ENCODE results near the gene CALHM3.
A peak's percentile ranks its signal among the peaks of the same experiment; 100 is the strongest.

The CALHM3 gene

GRCh38 chr10:103441611-103442010 lies 37.4 kb downstream of the CALHM3 start:
- Histone ChIP-seq H3K27ac (ENCODE audit: insufficient read depth, low read length, poor library complexity, severe bottlenecking) (no peak overlapping the region), H3K4me1 (ENCODE audit: control insufficient read depth, insufficient read depth, low read length, poor library complexity, severe bottlenecking) (peaks cover 4% of the 10 kb centered on the region), H3K36me3 (ENCODE audit: control insufficient read depth, insufficient read depth, low read length) (peaks cover 82% of the 10 kb centered on the region), H3K4me3 (ENCODE audit: insufficient read depth, low read depth, low read length, poor library complexity, severe bottlenecking) (no peak overlapping the region), H3K9me3 (ENCODE audit: control insufficient read depth, low read length) (no peaks in the 10 kb centered on the region), H3K27me3 (replicated peaks; ENCODE audit: control insufficient read depth, insufficient read depth, low read length, poor library complexity, severe bottlenecking) (no peaks in the 10 kb centered on the region)
- no peak for DNase-seq

- H3K4me1 ChIP-seq (ENCODE audit: control insufficient read depth, insufficient read depth, low read length, poor library complexity, severe bottlenecking) = peaks cover 2% of the 10 kb centered on the region
- no peak overlapping the region for H3K27ac ChIP-seq (ENCODE audit: insufficient read depth, low read length, poor library complexity, severe bottlenecking)
- H3K4me3 ChIP-seq (ENCODE audit: insufficient read depth, low read depth, low read length, poor library complexity, severe bottlenecking) = no peak overlapping the region
- H3K36me3 ChIP-seq (ENCODE audit: control insufficient read depth, insufficient read depth, low read length) = peaks cover 82% of the 10 kb centered on the region
- H3K27me3 ChIP-seq (replicated peaks; ENCODE audit: control insufficient read depth, insufficient read depth, low read length, poor library complexity, severe bottlenecking) = no peaks in the 10 kb centered on the region
- DNase-seq = no peak
- H3K9me3 ChIP-seq (ENCODE audit: control insufficient read depth, low read length) = no peaks in the 10 kb centered on the region
These were observed 37.8 kb downstream of the CALHM3 start for GRCh38 chr10:103441206-103441605.

GRCh38 chr10:103440416-103440815 lies 38.6 kb downstream of the CALHM3 start:
- peaks cover 78% of the 10 kb centered on the region for H3K36me3 ChIP-seq (ENCODE audit: control insufficient read depth, insufficient read depth, low read length)
- no peak for DNase-seq

GRCh38 chr10:103439776-103440175 lies 39.3 kb downstream of the CALHM3 start:
- Histone ChIP-seq H3K9me3 (ENCODE audit: control insufficient read depth, low read length) (no peaks in the 10 kb centered on the region), H3K36me3 (ENCODE audit: control insufficient read depth, insufficient read depth, low read length) (peaks cover 76% of the 10 kb centered on the region), H3K4me1 (ENCODE audit: control insufficient read depth, insufficient read depth, low read length, poor library complexity, severe bottlenecking) (no peaks in the 10 kb centered on the region), H3K27ac (ENCODE audit: insufficient read depth, low read length, poor library complexity, severe bottlenecking) (no peak overlapping the region), H3K4me3 (ENCODE audit: insufficient read depth, low read depth, low read length, poor library complexity, severe bottlenecking) (no peak overlapping the region), H3K27me3 (replicated peaks; ENCODE audit: control insufficient read depth, insufficient read depth, low read length, poor library complexity, severe bottlenecking) (no peaks in the 10 kb centered on the region)
- no peak for DNase-seq

More at GRCh38 chr10:103440416-103440815, 38.6 kb downstream of the CALHM3 start:
- Histone ChIP-seq H3K4me1 (ENCODE audit: control insufficient read depth, insufficient read depth, low read length, poor library complexity, severe bottlenecking) (peaks cover 2% of the 10 kb centered on the region), H3K9me3 (ENCODE audit: control insufficient read depth, low read length) (no peaks in the 10 kb centered on the region), H3K4me3 (ENCODE audit: insufficient read depth, low read depth, low read length, poor library complexity, severe bottlenecking) (no peak overlapping the region), H3K27me3 (replicated peaks; ENCODE audit: control insufficient read depth, insufficient read depth, low read length, poor library complexity, severe bottlenecking) (no peaks in the 10 kb centered on the region), H3K27ac (ENCODE audit: insufficient read depth, low read length, poor library complexity, severe bottlenecking) (no peak overlapping the region)

GRCh38 chr10:103433858-103434257 lies 45.2 kb downstream of the CALHM3 start:
- peaks cover 13% of the 10 kb centered on the region for H3K4me1 ChIP-seq (ENCODE audit: control insufficient read depth, insufficient read depth, low read length, poor library complexity, severe bottlenecking)
- H3K36me3 ChIP-seq (ENCODE audit: control insufficient read depth, insufficient read depth, low read length) = peaks cover 40% of the 10 kb centered on the region
- DNase-seq = no peak
- H3K9me3 ChIP-seq (ENCODE audit: control insufficient read depth, low read length) = no peaks in the 10 kb centered on the region
- H3K27ac ChIP-seq (ENCODE audit: insufficient read depth, low read length, poor library complexity, severe bottlenecking) = no peak overlapping the region
- H3K4me3 ChIP-seq (ENCODE audit: insufficient read depth, low read depth, low read length, poor library complexity, severe bottlenecking) = no peak overlapping the region
- H3K27me3 ChIP-seq (replicated peaks; ENCODE audit: control insufficient read depth, insufficient read depth, low read length, poor library complexity, severe bottlenecking) = no peaks in the 10 kb centered on the region

- Histone ChIP-seq H3K27me3 (replicated peaks; ENCODE audit: control insufficient read depth, insufficient read depth, low read length, poor library complexity, severe bottlenecking) (no peaks in the 10 kb centered on the region), H3K36me3 (ENCODE audit: control insufficient read depth, insufficient read depth, low read length) (peaks cover 36% of the 10 kb centered on the region), H3K27ac (ENCODE audit: insufficient read depth, low read length, poor library complexity, severe bottlenecking) (no peak overlapping the region), H3K4me1 (ENCODE audit: control insufficient read depth, insufficient read depth, low read length, poor library complexity, severe bottlenecking) (peaks cover 18% of the 10 kb centered on the region), H3K9me3 (ENCODE audit: control insufficient read depth, low read length) (no peaks in the 10 kb centered on the region), H3K4me3 (ENCODE audit: insufficient read depth, low read depth, low read length, poor library complexity, severe bottlenecking) (no peak overlapping the region)
- no peak for DNase-seq
These were observed 47.1 kb downstream of the CALHM3 start for GRCh38 chr10:103431902-103432301.

GRCh38 chr10:103429647-103430046 lies 49.4 kb downstream of the CALHM3 start:
- no peaks in the 10 kb centered on the region for H3K9me3 ChIP-seq (ENCODE audit: control insufficient read depth, low read length)
- peaks cover 18% of the 10 kb centered on the region for H3K4me1 ChIP-seq (ENCODE audit: control insufficient read depth, insufficient read depth, low read length, poor library complexity, severe bottlenecking)
- no peak overlapping the region for H3K27ac ChIP-seq (ENCODE audit: insufficient read depth, low read length, poor library complexity, severe bottlenecking)
- no peak for DNase-seq
- H3K36me3 ChIP-seq (ENCODE audit: control insufficient read depth, insufficient read depth, low read length) = peaks cover 32% of the 10 kb centered on the region
- peak overlapping the region; percentile 13 for H3K4me3 ChIP-seq (ENCODE audit: insufficient read depth, low read depth, low read length, poor library complexity, severe bottlenecking)
- H3K27me3 ChIP-seq (replicated peaks; ENCODE audit: control insufficient read depth, insufficient read depth, low read length, poor library complexity, severe bottlenecking) = no peaks in the 10 kb centered on the region

- Histone ChIP-seq H3K4me1 (ENCODE audit: control insufficient read depth, insufficient read depth, low read length, poor library complexity, severe bottlenecking) (peaks cover 18% of the 10 kb centered on the region), H3K27ac (ENCODE audit: insufficient read depth, low read length, poor library complexity, severe bottlenecking) (no peak overlapping the region), H3K27me3 (replicated peaks; ENCODE audit: control insufficient read depth, insufficient read depth, low read length, poor library complexity, severe bottlenecking) (no peaks in the 10 kb centered on the region), H3K36me3 (ENCODE audit: control insufficient read depth, insufficient read depth, low read length) (peaks cover 32% of the 10 kb centered on the region), H3K9me3 (ENCODE audit: control insufficient read depth, low read length) (no peaks in the 10 kb centered on the region), H3K4me3 (ENCODE audit: insufficient read depth, low read depth, low read length, poor library complexity, severe bottlenecking) (peak overlapping the region; percentile 13)
- no peak for DNase-seq
These were observed 49.9 kb downstream of the CALHM3 start for GRCh38 chr10:103428989-103429643.

- no peak for DNase-seq
- H3K36me3 ChIP-seq (ENCODE audit: control insufficient read depth, insufficient read depth, low read length) = peaks cover 35% of the 10 kb centered on the region
These were observed 51.2 kb downstream of the CALHM3 start for GRCh38 chr10:103427866-103428265.

GRCh38 chr10:103423748-103424147 lies 55.3 kb downstream of the CALHM3 start:
- Histone ChIP-seq H3K9me3 (ENCODE audit: control insufficient read depth, low read length) (no peaks in the 10 kb centered on the region), H3K36me3 (ENCODE audit: control insufficient read depth, insufficient read depth, low read length) (peaks cover 68% of the 10 kb centered on the region), H3K4me1 (ENCODE audit: control insufficient read depth, insufficient read depth, low read length, poor library complexity, severe bottlenecking) (peaks cover 4% of the 10 kb centered on the region), H3K4me3 (ENCODE audit: insufficient read depth, low read depth, low read length, poor library complexity, severe bottlenecking) (no peak overlapping the region), H3K27me3 (replicated peaks; ENCODE audit: control insufficient read depth, insufficient read depth, low read length, poor library complexity, severe bottlenecking) (no peaks in the 10 kb centered on the region), H3K27ac (ENCODE audit: insufficient read depth, low read length, poor library complexity, severe bottlenecking) (no peak overlapping the region)
- DNase-seq = no peak

More at GRCh38 chr10:103427866-103428265, 51.2 kb downstream of the CALHM3 start:
- Histone ChIP-seq H3K4me1 (ENCODE audit: control insufficient read depth, insufficient read depth, low read length, poor library complexity, severe bottlenecking) (peaks cover 18% of the 10 kb centered on the region), H3K4me3 (ENCODE audit: insufficient read depth, low read depth, low read length, poor library complexity, severe bottlenecking) (no peak overlapping the region), H3K27ac (ENCODE audit: insufficient read depth, low read length, poor library complexity, severe bottlenecking) (no peak overlapping the region), H3K27me3 (replicated peaks; ENCODE audit: control insufficient read depth, insufficient read depth, low read length, poor library complexity, severe bottlenecking) (no peaks in the 10 kb centered on the region), H3K9me3 (ENCODE audit: control insufficient read depth, low read length) (no peaks in the 10 kb centered on the region)
